IMR-90 (cell line): ENCODE measurements around the gene SWI5. TPM values are rescaled to one million over a fixed set of nuclear protein-coding genes. Genes with fewer than 3 reads are reported as not detected.

Experiments used
- ATAC-seq: fragments of 200-7000 bp; cut with Tn5 transposase; 2 replicates; pipeline ENCODE4 v1.9.1; 2020; ENCODE audit warnings: low read depth, mild to moderate bottlenecking, moderate library complexity
- BruUV-seq: library from RNA; stranded (reverse); fragments of 400-500 nt; replicated peaks from 2 replicates; lab custom pipeline; 2021; lab: Mats Ljungman, UMichigan
- CTCF ChIA-PET: fragments of 300-600 bp; formaldehyde crosslinking; extraction: SDS; loops from one replicate; lab custom pipeline; 2021; ENCODE audit warnings: antibody characterized with exemption; lab: Yijun Ruan, JAX
- POLR2A ChIA-PET: fragments of 300-600 bp; sonication (Branson Sonifier 250); formaldehyde crosslinking; loops from one replicate; lab custom pipeline; 2022; ENCODE audit warnings: antibody characterized with exemption; ENCODE audit not compliant: unreplicated experiment; lab: Charles Lee
- DNase-seq: peaks from one replicate; pipeline ENCODE4 v3.0.0; 2013
- H2AFZ ChIP-seq: replicated peaks from 2 replicates; pipeline ENCODE3; 2013; ENCODE audit warnings: low read length, mild to moderate bottlenecking; ENCODE audit not compliant: poor library complexity
- H2AK5ac ChIP-seq: 2 replicates; pipeline ENCODE4 v1.6.1; 2013; ENCODE audit warnings: low read depth, low read length, inconsistent platforms
- H2AK9ac ChIP-seq: replicated peaks from 2 replicates; pipeline ENCODE3; 2013; ENCODE audit warnings: mild to moderate bottlenecking, low read depth, low read length, moderate library complexity; ENCODE audit not compliant: poor library complexity
- H2BK120ac ChIP-seq: 2 replicates; pipeline ENCODE4 v1.6.1; 2013; ENCODE audit warnings: low read depth, low read length, inconsistent platforms
- H2BK15ac ChIP-seq: 3 replicates; pipeline ENCODE4 v1.6.1; 2013; ENCODE audit warnings: low read depth, low read length, inconsistent platforms
- H2BK20ac ChIP-seq: 2 replicates; pipeline ENCODE4 v1.6.1; 2013; ENCODE audit warnings: low read depth, mild to moderate bottlenecking, inconsistent platforms, low read length, moderate library complexity
- H2BK5ac ChIP-seq: 2 replicates; pipeline ENCODE4 v1.6.1; 2013; ENCODE audit warnings: mild to moderate bottlenecking, low read depth, low read length, inconsistent platforms; ENCODE audit not compliant: poor library complexity, severe bottlenecking
- H3K14ac ChIP-seq: replicated peaks from 2 replicates; pipeline ENCODE4 v1.6.1; 2013; ENCODE audit warnings: low read depth, low read length, inconsistent platforms
- H3K18ac ChIP-seq: 2 replicates; pipeline ENCODE4 v1.6.1; 2013; ENCODE audit warnings: low read depth, low read length, control low read depth
- H3K23ac ChIP-seq: 2 replicates; pipeline ENCODE4 v1.6.1; 2013; ENCODE audit warnings: low read depth, low read length, inconsistent platforms
- H3K27ac ChIP-seq: 2 replicates; pipeline ENCODE4 v1.5.1; 2013; ENCODE audit warnings: mild to moderate bottlenecking, control low read depth, low read length; ENCODE audit not compliant: insufficient read depth
- H3K27me3 ChIP-seq: 2 replicates; pipeline ENCODE4 v1.6.1; 2013; ENCODE audit warnings: low read length; ENCODE audit not compliant: control insufficient read depth, insufficient read depth
- H3K36me3 ChIP-seq: 2 replicates; pipeline ENCODE4 v1.6.1; 2013; ENCODE audit warnings: low read length, mixed read lengths; ENCODE audit not compliant: control insufficient read depth, insufficient read depth
- H3K4ac ChIP-seq: 2 replicates; pipeline ENCODE4 v1.6.1; 2013; ENCODE audit warnings: low read depth, low read length, inconsistent platforms
- H3K4me1 ChIP-seq: 2 replicates; pipeline ENCODE4 v1.6.1; 2013; ENCODE audit warnings: low read length, mixed read lengths; ENCODE audit not compliant: control insufficient read depth, insufficient read depth
- H3K4me2 ChIP-seq: 2 replicates; pipeline ENCODE4 v1.6.1; 2013; ENCODE audit warnings: low read depth, mild to moderate bottlenecking, control low read depth, low read length, moderate library complexity
- H3K4me3 ChIP-seq: 2 replicates; pipeline ENCODE4 v1.5.1; 2013; ENCODE audit warnings: low read depth, mild to moderate bottlenecking, control low read depth, low read length, moderate library complexity; ENCODE audit not compliant: insufficient read depth
- H3K56ac ChIP-seq: 2 replicates; pipeline ENCODE4 v1.6.1; 2013; ENCODE audit warnings: low read length, inconsistent platforms; ENCODE audit not compliant: insufficient read depth; ENCODE audit errors: extremely low read depth
- H3K79me1 ChIP-seq, 2 experiments: 2 replicates each; pipeline ENCODE4 v1.6.1; 2013; ENCODE audit warnings: low read length in 2 of 2, inconsistent platforms in 1 of 2, low read depth in 1 of 2
- H3K9ac ChIP-seq: 2 replicates; pipeline ENCODE4 v1.6.1; 2013; ENCODE audit warnings: low read depth, low read length, control low read depth
- H3K9me1 ChIP-seq: 2 replicates; pipeline ENCODE4 v1.6.1; 2013; ENCODE audit warnings: low read length, inconsistent platforms; ENCODE audit not compliant: insufficient read depth
- H3K9me3 ChIP-seq: 2 replicates; pipeline ENCODE4 v1.6.1; 2013; ENCODE audit warnings: low read length; ENCODE audit not compliant: control insufficient read depth, insufficient read depth
- H4K20me1 ChIP-seq: 2 replicates; pipeline ENCODE4 v1.6.1; 2013; ENCODE audit warnings: low read length, inconsistent platforms; ENCODE audit not compliant: insufficient read depth
- H4K5ac ChIP-seq: 2 replicates; pipeline ENCODE4 v1.6.1; 2013; ENCODE audit warnings: mild to moderate bottlenecking, low read depth, low read length, control low read depth
- H4K8ac ChIP-seq, 2 experiments: 2 replicates each; pipeline ENCODE4 v1.6.1; 2013; ENCODE audit warnings: low read depth in 2 of 2, low read length in 2 of 2, control low read depth in 1 of 2, inconsistent platforms in 1 of 2
- H4K91ac ChIP-seq: 2 replicates; pipeline ENCODE4 v1.6.1; 2013; ENCODE audit warnings: low read depth, low read length, inconsistent platforms; ENCODE audit not compliant: insufficient read depth
- BHLHE40 ChIP-seq: fragments of 150-350 bp; IDR thresholded peaks from 2 replicates; pipeline ENCODE4 v1.6.1; 2016; ENCODE audit warnings: mild to moderate bottlenecking, low read depth, low read length
- FOS ChIP-seq: fragments of 150-350 bp; IDR thresholded peaks from 2 replicates; pipeline ENCODE4 v1.6.1; 2016; ENCODE audit warnings: low read depth, low read length
- MAFK ChIP-seq: IDR thresholded peaks from 2 replicates; pipeline ENCODE4 v1.6.1; 2012; ENCODE audit warnings: low read depth, low read length, improper control_type of control experiment
- MAZ ChIP-seq: IDR thresholded peaks from 2 replicates; pipeline ENCODE4 v1.6.1; 2012; ENCODE audit warnings: low read depth, mild to moderate bottlenecking, low read length, improper control_type of control experiment, moderate library complexity, borderline replicate concordance
- MXI1 ChIP-seq: IDR thresholded peaks from 2 replicates; pipeline ENCODE4 v1.6.1; 2012; ENCODE audit warnings: low read depth, mild to moderate bottlenecking, low read length, moderate library complexity, borderline replicate concordance
- NFE2L2 ChIP-seq: fragments of 150-350 bp; IDR thresholded peaks from 2 replicates; pipeline ENCODE4 v1.6.1; 2016; ENCODE audit warnings: low read depth, mild to moderate bottlenecking, low read length
- POLR2A ChIP-seq: IDR thresholded peaks from 2 replicates; pipeline ENCODE4 v1.6.1; 2012; ENCODE audit warnings: mild to moderate bottlenecking, low read depth, low read length
- RAD21 ChIP-seq: IDR thresholded peaks from 2 replicates; pipeline ENCODE4 v1.6.1; 2012; ENCODE audit warnings: low read length, improper control_type of control experiment
- RCOR1 ChIP-seq: IDR thresholded peaks from 2 replicates; pipeline ENCODE4 v1.6.1; 2012; ENCODE audit warnings: mild to moderate bottlenecking, low read length, improper control_type of control experiment; ENCODE audit not compliant: insufficient replicate concordance
- RFX5 ChIP-seq: IDR thresholded peaks from 2 replicates; pipeline ENCODE4 v1.8.0; 2012; ENCODE audit warnings: low read depth, mild to moderate bottlenecking, low read length, moderate library complexity
- SMC3 ChIP-seq: fragments of 150-350 bp; IDR thresholded peaks from 2 replicates; pipeline ENCODE4 v1.6.1; 2016; ENCODE audit warnings: low read depth, mild to moderate bottlenecking, antibody characterized with exemption, low read length, moderate library complexity
- USF2 ChIP-seq: fragments of 150-350 bp; IDR thresholded peaks from 2 replicates; pipeline ENCODE4 v1.6.1; 2017; ENCODE audit warnings: mild to moderate bottlenecking, antibody characterized with exemption, low read length, low read depth
- WGBS, 2 experiments: methylation state at CpG; one replicate each; pipeline versions ENCODE4 v1.1.5 to v1.1.7; 2013; ENCODE audit warnings: missing lambda C conversion rate in 2 of 2; ENCODE audit not compliant: insufficient read length in 1 of 2; ENCODE audit errors: extremely low coverage in 2 of 2; 5-methylcytosine and 5-hydroxymethylcytosine counted together
- dilution Hi-C: fragments of 300-500 bp; cut with HindIII; formaldehyde crosslinking; loops from one replicate; pipeline ENCODE4 v1.14.3; 2018; ENCODE audit warnings: low sequenced_read_pairs; ENCODE audit not compliant: unreplicated experiment
- in situ Hi-C: fragments of 300-500 bp; cut with MboI; formaldehyde crosslinking; loops from 3 replicates; pipeline ENCODE4 v1.14.3; 2019; ENCODE audit warnings: low sequenced_read_pairs, inconsistent platforms, mixed read lengths
- intact Hi-C: fragments of 100-400 bp; cut with micrococcal nuclease; formaldehyde crosslinking; loops from 2 replicates; pipeline ENCODE4 v1.10.0; 2022
- polyA plus RNA-seq, 3 experiments: library from polyadenylated mRNA; depleted of rRNA; stranded (reverse); fragments of >200 nt; gene quantifications; 2 replicates each; pipeline ENCODE4 v1.2.3, GENCODE V29; 2012; ENCODE audit warnings: low replicate concordance in 1 of 3
- total RNA-seq: library from RNA; depleted of rRNA; stranded (reverse); fragments of >200 nt; gene quantifications from 2 replicates; pipeline ENCODE4 v1.2.3, GENCODE V29; 2012
- TF ChIP-seq, protein P1 (sequence below): conservative IDR thresholded peaks from 2 replicates; pipeline ENCODE4 v1.5.1; 2012; ENCODE audit warnings: mild to moderate bottlenecking, low read depth, low read length, improper control_type of control experiment

SWI5 gene
- total and polyA plus RNA-seq, 2 of the 4 experiments (the other 2 are of a cell fraction) = 38.9 to 93.5 TPM

- Histone ChIP-seq H3K23ac (no peak overlapping the region), H3K18ac (no peak overlapping the region), H2AK5ac (no peak overlapping the region), H2BK20ac (no peak overlapping the region), H2BK15ac (no peak overlapping the region), H4K91ac (no peak overlapping the region), H3K9me3 (no peaks in the 10 kb centered on the region), H3K36me3 (peaks cover 19% of the 10 kb centered on the region), H3K27me3 (no peaks in the 10 kb centered on the region), H4K8ac (no peak overlapping the region), H3K4ac (no peak overlapping the region), H3K4me2 (no peak overlapping the region), H3K9me1 (no peaks in the 10 kb centered on the region), H3K4me3 (no peak overlapping the region), H3K56ac (no peak overlapping the region), H3K79me1 (no peaks in the 10 kb centered on the region), H3K14ac (no peak overlapping the region), H2BK120ac (no peak overlapping the region), H2BK5ac (no peak overlapping the region), H3K27ac (no peak overlapping the region), H2AFZ (no peak overlapping the region), H4K20me1 (peaks cover 18% of the 10 kb centered on the region), H3K9ac (no peak overlapping the region), H2AK9ac (no peak overlapping the region), H4K5ac (no peak overlapping the region), H3K4me1 (no peaks in the 10 kb centered on the region)
- ChIA-PET POLR2A (no interaction called here), CTCF (no interaction called here)
- dilution Hi-C loops = no loop called here
- intact Hi-C loops = no loop called here
- DNase-seq (no peak), ATAC-seq (no peak)
- in situ Hi-C loops = no loop called here
- WGBS, 2 experiments = 92% methylated on average over 15 of the region's 25 CpGs; no CpG with 5 or more reads in 1 of the 2 experiments
- no peak for TF ChIP-seq RCOR1
- no peak for TF ChIP-seq NFE2L2
- TF ChIP-seq FOS = no peak
- no peak for TF ChIP-seq USF2
- no peak for TF ChIP-seq SMC3
- TF ChIP-seq POLR2A = no peak
- TF ChIP-seq MXI1 = no peak
- TF ChIP-seq BHLHE40 = no peak
- no peak for TF ChIP-seq RFX5
- TF ChIP-seq RAD21 = no peak
- TF ChIP-seq, protein P1, sequence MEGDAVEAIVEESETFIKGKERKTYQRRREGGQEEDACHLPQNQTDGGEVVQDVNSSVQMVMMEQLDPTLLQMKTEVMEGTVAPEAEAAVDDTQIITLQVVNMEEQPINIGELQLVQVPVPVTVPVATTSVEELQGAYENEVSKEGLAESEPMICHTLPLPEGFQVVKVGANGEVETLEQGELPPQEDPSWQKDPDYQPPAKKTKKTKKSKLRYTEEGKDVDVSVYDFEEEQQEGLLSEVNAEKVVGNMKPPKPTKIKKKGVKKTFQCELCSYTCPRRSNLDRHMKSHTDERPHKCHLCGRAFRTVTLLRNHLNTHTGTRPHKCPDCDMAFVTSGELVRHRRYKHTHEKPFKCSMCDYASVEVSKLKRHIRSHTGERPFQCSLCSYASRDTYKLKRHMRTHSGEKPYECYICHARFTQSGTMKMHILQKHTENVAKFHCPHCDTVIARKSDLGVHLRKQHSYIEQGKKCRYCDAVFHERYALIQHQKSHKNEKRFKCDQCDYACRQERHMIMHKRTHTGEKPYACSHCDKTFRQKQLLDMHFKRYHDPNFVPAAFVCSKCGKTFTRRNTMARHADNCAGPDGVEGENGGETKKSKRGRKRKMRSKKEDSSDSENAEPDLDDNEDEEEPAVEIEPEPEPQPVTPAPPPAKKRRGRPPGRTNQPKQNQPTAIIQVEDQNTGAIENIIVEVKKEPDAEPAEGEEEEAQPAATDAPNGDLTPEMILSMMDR = no peak
- no peak for TF ChIP-seq MAFK
- TF ChIP-seq MAZ = no peak
- BruUV-seq = no TSS peak
These were observed 23.5 kb upstream of the SWI5 start for GRCh38 chr9:128252317-128253139.
